Neutrophil (primary cell): ENCODE data around the gene TMEM109.

Experiments used
- H3K27ac ChIP-seq: fragments of 200-600 bp; sonication (generic); 2 replicates; pipeline ENCODE4 v1.5.1; 2016; ENCODE audit warnings: mild to moderate bottlenecking, moderate library complexity
- H3K27me3 ChIP-seq: fragments of 200-600 bp; sonication (generic); 2 replicates; pipeline ENCODE4 v1.6.0; 2016; ENCODE audit warnings: mild to moderate bottlenecking
- H3K36me3 ChIP-seq: fragments of 200-600 bp; sonication (generic); 2 replicates; pipeline ENCODE4 v1.5.1; 2017
- H3K4me1 ChIP-seq, 2 experiments: fragments of 200-600 bp in 1 of 2; sonication (generic) in 1 of 2; 1 replicate in 1 of 2; 2 replicates in 1 of 2; pipeline versions ENCODE4 v1.5.1 to v1.6.1; 2013 to 2016; ENCODE audit warnings: low read depth in 1 of 2, low read length in 1 of 2, mild to moderate bottlenecking in 1 of 2, moderate library complexity in 1 of 2; ENCODE audit not compliant: control insufficient read depth in 1 of 2, insufficient read depth in 1 of 2
- H3K4me3 ChIP-seq, 2 experiments: fragments of 200-600 bp in 1 of 2; sonication (generic) in 1 of 2; 1 replicate in 1 of 2; 2 replicates in 1 of 2; pipeline ENCODE4 v1.5.1; 2013 to 2016; ENCODE audit warnings: low read depth in 1 of 2, low read length in 1 of 2, mild to moderate bottlenecking in 1 of 2, moderate library complexity in 1 of 2
- H3K9me3 ChIP-seq: fragments of 200-600 bp; sonication (generic); 2 replicates; pipeline ENCODE4 v1.5.1; 2016
- TF ChIP-seq, protein P1 (sequence below): fragments of 200-600 bp; sonication (generic); IDR thresholded peaks from 2 replicates; pipeline ENCODE4 v1.5.1; 2016; ENCODE audit warnings: antibody characterized with exemption

TMEM109 gene

DNA sequence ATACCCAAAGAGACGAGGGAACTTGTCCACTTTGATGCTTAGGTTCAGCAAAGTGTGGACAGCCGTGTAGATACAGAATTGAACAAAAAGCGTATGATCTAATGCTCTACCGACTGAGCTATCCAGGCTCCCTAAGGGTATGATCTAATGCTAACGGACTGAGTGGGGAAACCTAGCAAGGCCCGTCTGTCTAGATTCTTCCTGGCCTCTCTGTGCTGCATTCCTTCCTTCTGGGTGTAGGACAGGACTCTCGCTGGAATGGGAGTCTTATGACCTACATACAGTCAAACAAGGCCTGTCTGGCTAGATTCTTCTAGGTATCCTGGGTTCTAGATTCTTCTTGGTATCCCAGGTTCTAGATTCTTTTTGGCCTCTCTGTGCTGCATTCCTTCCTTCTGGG, 46.4 kb downstream of the TMEM109 start:
- Histone ChIP-seq H3K27ac (no peak overlapping the region), H3K4me1 (peaks cover 9 to 10% of the 10 kb centered on the region in 2 experiments), H3K36me3 (no peaks in the 10 kb centered on the region), H3K4me3 (no peak overlapping the region), H3K27me3 (peaks cover 92% of the 10 kb centered on the region), H3K9me3 (no peaks in the 10 kb centered on the region)
- TF ChIP-seq, protein P1, sequence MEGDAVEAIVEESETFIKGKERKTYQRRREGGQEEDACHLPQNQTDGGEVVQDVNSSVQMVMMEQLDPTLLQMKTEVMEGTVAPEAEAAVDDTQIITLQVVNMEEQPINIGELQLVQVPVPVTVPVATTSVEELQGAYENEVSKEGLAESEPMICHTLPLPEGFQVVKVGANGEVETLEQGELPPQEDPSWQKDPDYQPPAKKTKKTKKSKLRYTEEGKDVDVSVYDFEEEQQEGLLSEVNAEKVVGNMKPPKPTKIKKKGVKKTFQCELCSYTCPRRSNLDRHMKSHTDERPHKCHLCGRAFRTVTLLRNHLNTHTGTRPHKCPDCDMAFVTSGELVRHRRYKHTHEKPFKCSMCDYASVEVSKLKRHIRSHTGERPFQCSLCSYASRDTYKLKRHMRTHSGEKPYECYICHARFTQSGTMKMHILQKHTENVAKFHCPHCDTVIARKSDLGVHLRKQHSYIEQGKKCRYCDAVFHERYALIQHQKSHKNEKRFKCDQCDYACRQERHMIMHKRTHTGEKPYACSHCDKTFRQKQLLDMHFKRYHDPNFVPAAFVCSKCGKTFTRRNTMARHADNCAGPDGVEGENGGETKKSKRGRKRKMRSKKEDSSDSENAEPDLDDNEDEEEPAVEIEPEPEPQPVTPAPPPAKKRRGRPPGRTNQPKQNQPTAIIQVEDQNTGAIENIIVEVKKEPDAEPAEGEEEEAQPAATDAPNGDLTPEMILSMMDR = no peak

DNA sequence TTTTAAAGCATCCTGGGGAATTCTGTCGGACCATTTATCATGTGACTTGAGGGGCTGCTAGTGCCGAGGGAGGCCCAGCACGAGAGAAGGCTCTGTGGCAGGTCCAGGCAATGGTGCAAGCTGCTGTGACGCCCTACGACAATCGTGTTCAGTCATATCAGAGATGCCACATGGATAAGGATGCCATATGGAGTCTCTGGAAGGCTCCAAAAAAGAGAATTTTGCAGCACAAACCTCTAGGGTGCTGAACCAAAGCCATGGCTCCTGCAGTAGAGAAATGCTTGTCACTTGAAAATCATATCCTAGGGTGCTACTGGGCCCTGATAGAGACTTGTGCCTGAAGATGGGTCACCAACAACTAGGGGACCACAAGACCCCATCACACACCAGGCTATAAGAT, 50.8 kb downstream of the TMEM109 start:
- TF ChIP-seq, protein P1 = no peak
- no peaks in the 10 kb centered on the region for H3K9me3 ChIP-seq
- H3K36me3 ChIP-seq = no peaks in the 10 kb centered on the region
- H3K4me1 ChIP-seq = no peaks in the 10 kb centered on the region
- no peak overlapping the region for H3K4me3 ChIP-seq
- H3K27ac ChIP-seq = no peak overlapping the region
- peaks cover 95% of the 10 kb centered on the region for H3K27me3 ChIP-seq

DNA sequence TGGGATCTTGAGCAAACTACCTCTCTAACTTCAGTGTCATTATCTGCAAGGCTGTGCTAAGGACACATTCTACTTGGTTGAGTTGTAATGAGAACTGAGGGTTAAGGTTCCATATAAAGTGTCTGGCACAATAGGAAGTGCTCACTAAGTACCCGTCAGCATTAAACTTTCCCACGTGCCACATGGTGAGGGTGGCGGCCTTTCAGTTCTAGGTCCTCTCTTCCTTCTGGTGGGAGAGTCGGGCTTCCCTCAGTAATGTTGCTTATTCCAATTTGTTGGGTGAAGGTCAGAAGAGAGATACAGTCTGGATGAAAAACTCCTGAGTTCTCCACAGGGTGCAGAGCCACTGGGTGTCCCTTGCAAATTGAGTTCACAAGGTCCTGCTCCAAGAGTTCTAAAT, 52.9 kb downstream of the TMEM109 start:
- peaks cover 0 to 6% of the 10 kb centered on the region in 2 experiments for H3K4me1 ChIP-seq
- no peaks in the 10 kb centered on the region for H3K9me3 ChIP-seq
- H3K27me3 ChIP-seq = peaks cover 95% of the 10 kb centered on the region
- TF ChIP-seq, protein P1 = no peak
- no peak overlapping the region for H3K27ac ChIP-seq
- H3K36me3 ChIP-seq = no peaks in the 10 kb centered on the region
- no peak overlapping the region for H3K4me3 ChIP-seq

DNA sequence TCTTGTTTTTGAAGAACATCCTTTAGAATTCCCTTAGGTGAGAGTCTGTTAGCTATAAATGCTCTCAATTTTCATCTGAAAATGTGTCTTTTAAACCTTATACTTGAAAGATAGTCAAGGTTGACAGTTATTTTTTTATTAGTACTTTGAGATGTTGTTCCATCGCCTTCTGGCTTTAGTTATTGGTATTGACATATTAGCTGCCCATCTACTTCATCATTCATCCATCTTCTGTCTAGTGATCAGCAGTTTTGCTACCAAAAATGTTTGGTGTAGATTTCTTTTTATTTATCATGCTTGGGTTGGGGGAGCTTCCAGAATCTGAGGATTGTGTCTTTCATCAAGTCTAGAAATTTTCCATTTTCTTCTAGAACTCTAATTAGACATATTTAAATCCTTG, 54.3 kb downstream of the TMEM109 start:
- TF ChIP-seq, protein P1 = no peak
- Histone ChIP-seq H3K36me3 (no peaks in the 10 kb centered on the region), H3K4me3 (no peak overlapping the region), H3K4me1 (peaks cover 0 to 6% of the 10 kb centered on the region in 2 experiments), H3K9me3 (no peaks in the 10 kb centered on the region), H3K27me3 (peaks cover 95% of the 10 kb centered on the region), H3K27ac (no peak overlapping the region)

DNA sequence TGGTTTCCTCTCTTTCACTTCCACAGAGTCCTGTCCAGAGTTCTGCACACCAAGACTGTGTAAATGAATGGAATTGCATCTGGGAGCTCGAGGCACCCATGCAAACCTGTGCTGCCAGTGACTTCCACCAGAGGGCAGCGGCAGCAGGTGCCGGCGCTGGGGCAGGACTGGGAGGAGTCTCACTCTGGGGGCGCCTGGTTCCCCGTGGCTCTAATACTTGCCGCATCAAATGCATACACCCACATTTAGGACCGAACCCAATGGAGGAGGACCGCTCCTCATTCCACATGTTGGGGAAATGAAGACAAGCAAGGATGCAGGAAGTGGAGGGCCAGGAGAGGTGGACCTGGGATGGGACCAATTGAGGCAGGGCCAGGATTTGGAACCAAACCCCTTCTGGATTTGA, 56.4 kb downstream of the TMEM109 start:
- peaks cover 0 to 6% of the 10 kb centered on the region in 2 experiments for H3K4me1 ChIP-seq
- H3K27ac ChIP-seq = no peak overlapping the region
- no peaks in the 10 kb centered on the region for H3K36me3 ChIP-seq
- H3K9me3 ChIP-seq = no peaks in the 10 kb centered on the region
- TF ChIP-seq, protein P1 = peak; percentile 91
- H3K4me3 ChIP-seq = no peak overlapping the region
- H3K27me3 ChIP-seq = peaks cover 83% of the 10 kb centered on the region

DNA sequence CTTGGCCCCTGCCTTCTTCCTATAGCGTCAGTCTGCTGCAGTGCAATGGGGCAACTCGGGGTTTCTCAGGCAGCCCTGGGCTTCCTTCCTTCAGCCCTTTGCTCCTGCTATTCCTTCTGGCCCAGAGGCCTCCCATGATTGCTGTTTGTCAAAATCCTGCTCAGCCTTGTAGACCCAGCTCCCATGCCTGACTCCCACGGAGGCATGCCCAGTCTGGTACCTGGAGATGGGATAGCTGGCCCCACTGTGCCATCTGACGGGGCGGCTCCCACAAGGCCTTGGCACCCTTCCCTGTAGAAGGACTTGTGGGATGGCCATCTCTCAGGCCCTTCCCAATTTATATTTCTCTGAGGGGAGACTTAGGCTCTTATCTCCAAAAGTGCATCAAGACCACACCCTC, 56.9 kb downstream of the TMEM109 start:
- H3K9me3 ChIP-seq = no peaks in the 10 kb centered on the region
- H3K4me1 ChIP-seq = peaks cover 0 to 6% of the 10 kb centered on the region in 2 experiments
- no peak overlapping the region for H3K4me3 ChIP-seq
- no peak overlapping the region for H3K27ac ChIP-seq
- peaks cover 77% of the 10 kb centered on the region for H3K27me3 ChIP-seq
- TF ChIP-seq, protein P1 = no peak
- no peaks in the 10 kb centered on the region for H3K36me3 ChIP-seq
